IPS DF 6.9 (cell line): Measurements from ENCODE around the gene PLEKHS1.
"Not testable (repeated sequence)": the region's sequence is repeated elsewhere in the genome, so short reads cannot be mapped to it uniquely, and the experiment has no call there.

Experiments used
- DNase-seq: peaks from one replicate; pipeline ENCODE4 v3.0.0-alpha.2; 2013; ENCODE audit warnings: low read depth, low spot score
- H3K27ac ChIP-seq: one replicate; pipeline ENCODE4 v1.5.1; 2013; ENCODE audit warnings: low read length, control low read depth
- H3K27me3 ChIP-seq: 2 replicates; pipeline ENCODE4 v1.6.1; 2013; ENCODE audit warnings: mild to moderate bottlenecking, low read length; ENCODE audit not compliant: control insufficient read depth, insufficient read depth
- H3K36me3 ChIP-seq: 2 replicates; pipeline ENCODE4 v1.6.1; 2013; ENCODE audit warnings: low read length; ENCODE audit not compliant: control insufficient read depth, insufficient read depth
- H3K4me1 ChIP-seq: 2 replicates; pipeline ENCODE4 v1.6.1; 2013; ENCODE audit warnings: low read length; ENCODE audit not compliant: control insufficient read depth, insufficient read depth
- H3K4me3 ChIP-seq: 2 replicates; pipeline ENCODE4 v1.5.1; 2013; ENCODE audit warnings: mild to moderate bottlenecking, low read length
- H3K9me3 ChIP-seq: 2 replicates; pipeline ENCODE4 v1.6.1; 2013; ENCODE audit warnings: low read length, inconsistent platforms; ENCODE audit not compliant: control insufficient read depth, insufficient read depth
- WGBS: extraction: QIAGEN DNeasy Blood & Tissue Kit; methylation state at CpG from one replicate; pipeline ENCODE4 v1.1.7; 2013; ENCODE audit warnings: mixed read lengths, missing lambda C conversion rate; ENCODE audit not compliant: insufficient read length, insufficient coverage; 5-methylcytosine and 5-hydroxymethylcytosine counted together

Gene PLEKHS1

DNA sequence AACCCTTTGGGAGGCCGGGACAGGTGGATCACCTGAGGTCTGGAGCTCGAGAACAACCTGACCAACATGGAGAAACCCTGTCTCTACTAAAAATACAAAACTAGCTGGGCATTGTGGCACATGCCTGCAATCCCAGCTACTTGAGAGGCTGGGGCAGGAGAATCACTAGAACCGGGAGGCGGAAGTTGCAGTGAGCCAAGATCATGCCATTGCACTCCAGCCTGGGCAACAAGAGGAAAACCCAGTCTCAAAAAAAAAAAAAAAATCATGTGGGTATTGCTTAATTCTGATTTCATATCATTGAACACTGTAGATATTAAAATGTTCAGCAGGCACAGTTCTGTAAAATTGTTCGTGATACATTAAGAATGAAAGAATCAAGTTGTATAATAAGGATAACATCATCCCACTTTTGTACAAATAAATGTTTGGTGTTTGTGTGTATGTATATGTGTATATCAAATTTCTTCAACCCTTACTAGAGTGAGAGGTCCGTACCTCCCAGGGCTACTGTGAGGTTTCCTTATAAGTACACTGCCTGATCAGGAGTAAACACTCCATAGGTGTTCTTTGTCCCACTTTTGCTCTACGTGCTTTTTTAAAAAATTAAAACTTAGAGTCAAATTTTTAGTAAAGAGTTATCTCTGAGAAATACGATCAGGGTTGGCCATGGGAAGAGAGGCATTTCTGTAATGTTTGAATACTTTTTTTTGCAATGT, 31.7 kb downstream of the PLEKHS1 start:
- H3K36me3 ChIP-seq = no peaks in the 10 kb centered on the region
- H3K27ac ChIP-seq = no peak overlapping the region
- no peaks in the 10 kb centered on the region for H3K4me1 ChIP-seq
- H3K27me3 ChIP-seq = no peaks in the 10 kb centered on the region
- DNase-seq = no peak
- WGBS = no CpG with 5 or more reads among the region's 8 CpGs
- no peak overlapping the region for H3K4me3 ChIP-seq
- no peaks in the 10 kb centered on the region for H3K9me3 ChIP-seq

DNA sequence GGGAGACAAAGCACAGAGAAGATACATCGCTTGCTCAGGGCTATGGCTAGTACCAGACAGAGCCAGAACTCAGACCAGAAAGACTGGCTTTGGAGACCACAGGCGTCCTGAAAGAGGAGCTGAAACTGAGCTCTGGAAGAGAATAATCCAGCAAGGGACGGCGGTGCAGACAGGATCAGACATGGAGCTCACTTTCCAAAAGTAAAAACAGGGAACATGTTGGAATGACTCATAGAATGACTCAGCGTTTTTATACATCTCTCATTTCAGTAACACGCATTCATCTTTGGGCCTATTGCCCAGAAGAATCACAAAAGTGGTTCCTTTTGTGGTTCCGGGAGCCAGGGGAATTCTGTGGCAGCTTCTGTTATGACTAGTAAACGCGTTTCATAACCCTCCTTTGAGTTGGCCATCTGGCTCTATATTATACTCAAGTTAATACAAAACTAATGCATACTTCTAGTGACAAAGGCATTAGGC, 37.2 kb downstream of the PLEKHS1 start:
- H3K36me3 ChIP-seq = no peaks in the 10 kb centered on the region
- H3K4me1 ChIP-seq = no peaks in the 10 kb centered on the region
- WGBS = no CpG with 5 or more reads among the region's 9 CpGs
- no peaks in the 10 kb centered on the region for H3K27me3 ChIP-seq
- no peak for DNase-seq
- no peak overlapping the region for H3K27ac ChIP-seq
- no peaks in the 10 kb centered on the region for H3K9me3 ChIP-seq
- no peak overlapping the region for H3K4me3 ChIP-seq

DNA sequence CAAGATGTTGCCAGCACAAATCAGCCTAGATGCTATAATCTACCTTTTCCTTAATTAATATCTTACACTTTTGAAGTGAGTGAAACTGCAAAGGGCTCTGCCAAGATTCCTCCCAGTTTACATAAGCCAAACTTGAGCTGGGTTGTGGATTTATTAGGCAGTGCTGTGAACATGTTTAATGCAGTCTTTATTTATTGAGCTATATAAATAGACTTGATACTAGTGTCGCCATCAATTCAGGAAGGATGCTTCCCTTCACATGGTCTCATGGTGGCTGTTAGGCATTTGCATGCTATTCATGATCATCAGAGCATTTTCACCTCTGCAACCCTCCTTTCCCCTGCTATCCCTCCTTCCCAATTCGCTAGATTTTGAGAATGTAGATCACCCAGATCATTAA, 40.2 kb downstream of the PLEKHS1 start:
- Histone ChIP-seq H3K27ac (no peak overlapping the region), H3K4me1 (no peaks in the 10 kb centered on the region), H3K4me3 (no peak overlapping the region), H3K27me3 (no peaks in the 10 kb centered on the region), H3K36me3 (no peaks in the 10 kb centered on the region), H3K9me3 (no peaks in the 10 kb centered on the region)
- no CpG with 5 or more reads among the region's 2 CpGs for WGBS
- DNase-seq = no peak

- Histone ChIP-seq H3K36me3 (no peaks in the 10 kb centered on the region), H3K27me3 (no peaks in the 10 kb centered on the region), H3K4me3 (no peak overlapping the region), H3K9me3 (no peaks in the 10 kb centered on the region), H3K27ac (no peak overlapping the region), H3K4me1 (no peaks in the 10 kb centered on the region)
- WGBS = no CpG with 5 or more reads among the region's 6 CpGs
- no peak for DNase-seq
Observed at GRCh38 chr10:113801569-113801968, 50.1 kb downstream of the PLEKHS1 start.

DNA sequence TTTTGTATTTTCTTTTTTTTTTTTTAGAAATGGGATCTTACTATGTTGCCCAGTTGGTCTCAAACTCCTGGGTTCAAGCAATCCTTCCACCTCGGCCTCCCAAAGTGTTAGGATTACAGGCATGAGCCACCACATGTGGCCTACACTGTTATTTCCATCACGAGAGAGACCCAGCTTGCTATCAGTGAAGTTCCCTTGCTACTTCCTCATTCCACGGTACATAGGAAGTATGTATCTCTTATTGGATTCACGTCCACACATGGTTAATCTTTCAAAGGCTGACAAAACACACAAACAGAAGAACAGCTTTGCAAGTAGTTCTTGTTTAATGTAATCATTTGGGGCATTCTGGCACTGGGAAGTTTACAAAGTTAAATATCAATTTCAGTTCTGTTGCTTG, 51.5 kb downstream of the PLEKHS1 start:
- H3K9me3 ChIP-seq = no peaks in the 10 kb centered on the region
- no peak overlapping the region for H3K27ac ChIP-seq
- no peaks in the 10 kb centered on the region for H3K4me1 ChIP-seq
- no peaks in the 10 kb centered on the region for H3K27me3 ChIP-seq
- no CpG with 5 or more reads among the region's 4 CpGs for WGBS
- DNase-seq = no peak
- no peak overlapping the region for H3K4me3 ChIP-seq
- H3K36me3 ChIP-seq = no peaks in the 10 kb centered on the region

DNA sequence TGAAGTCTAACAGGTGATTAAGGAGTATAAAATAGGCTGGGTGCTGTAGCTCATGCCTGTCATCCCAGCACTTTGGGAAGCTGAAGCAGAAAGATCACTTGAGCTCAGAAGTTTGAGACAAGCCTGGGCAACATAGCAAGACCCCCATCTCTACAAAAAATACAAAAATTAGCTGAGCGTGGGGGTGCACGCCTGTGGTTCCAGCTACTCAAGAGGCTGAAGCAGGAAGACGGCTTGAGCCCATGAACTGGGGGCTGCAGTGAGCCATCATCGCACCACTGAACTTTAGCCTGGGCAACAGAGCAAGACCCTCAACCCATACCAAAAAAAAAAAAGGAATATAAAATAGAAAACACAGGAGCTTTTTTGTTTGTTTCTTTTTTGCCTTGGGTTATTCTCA, 55.0 kb downstream of the PLEKHS1 start:
- no CpG with 5 or more reads among the region's 4 CpGs for WGBS
- Histone ChIP-seq H3K4me1 (no peaks in the 10 kb centered on the region), H3K4me3 (no peak overlapping the region), H3K27me3 (no peaks in the 10 kb centered on the region), H3K27ac (no peak overlapping the region), H3K9me3 (no peaks in the 10 kb centered on the region), H3K36me3 (no peaks in the 10 kb centered on the region)
- no peak for DNase-seq

- Histone ChIP-seq H3K4me1 (no peaks in the 10 kb centered on the region), H3K9me3 (no peaks in the 10 kb centered on the region), H3K36me3 (no peaks in the 10 kb centered on the region), H3K27me3 (no peaks in the 10 kb centered on the region), H3K4me3 (no peak overlapping the region), H3K27ac (no peak overlapping the region)
- DNase-seq = no peak
- no CpG with 5 or more reads among the region's 3 CpGs for WGBS
Observed at GRCh38 chr10:113808168-113808567, 56.7 kb downstream of the PLEKHS1 start.

- WGBS = no CpG with 5 or more reads among the region's 1 CpG
- not testable (repeated sequence) for H3K27me3 ChIP-seq
Observed at GRCh38 chr10:113814700-113815099, 63.2 kb downstream of the PLEKHS1 start.

GRCh38 chr10:113819989-113820388, 68.5 kb downstream of the PLEKHS1 start:
- no CpG with 5 or more reads among the region's 4 CpGs for WGBS
- Histone ChIP-seq H3K27me3 (no peaks in the 10 kb centered on the region), H3K36me3 (no peaks in the 10 kb centered on the region), H3K27ac (no peak overlapping the region), H3K9me3 (no peaks in the 10 kb centered on the region), H3K4me1 (peaks cover 1% of the 10 kb centered on the region; the same call in 1 of the 2 replicates), H3K4me3 (no peak overlapping the region)
- DNase-seq = no peak

More at GRCh38 chr10:113814700-113815099, 63.2 kb downstream of the PLEKHS1 start:
- H3K36me3 ChIP-seq, DNase-seq, H3K27ac ChIP-seq, H3K4me3 ChIP-seq, H3K9me3 ChIP-seq, H3K4me1 ChIP-seq: not testable (repeated sequence)

- H3K36me3 ChIP-seq = no peaks in the 10 kb centered on the region
- WGBS = no CpG with 5 or more reads among the region's 8 CpGs
- H3K4me3 ChIP-seq = no peak overlapping the region
- H3K9me3 ChIP-seq = no peaks in the 10 kb centered on the region
- no peaks in the 10 kb centered on the region for H3K27me3 ChIP-seq
- no peak for DNase-seq
- peaks cover 1% of the 10 kb centered on the region; the same call in 1 of the 2 replicates for H3K4me1 ChIP-seq
- H3K27ac ChIP-seq = no peak overlapping the region
Observed at GRCh38 chr10:113820507-113820906, 69.0 kb downstream of the PLEKHS1 start.

- not testable (repeated sequence) for H3K27me3 ChIP-seq, H3K27ac ChIP-seq, DNase-seq, H3K4me1 ChIP-seq, H3K9me3 ChIP-seq, H3K4me3 ChIP-seq, H3K36me3 ChIP-seq
- no CpG with 5 or more reads among the region's 3 CpGs for WGBS
Observed at GRCh38 chr10:113821306-113821705, 69.8 kb downstream of the PLEKHS1 start.
